GM23338 (cell line): ENCODE data around the gene TPRKB. TPM values are rescaled to one million over a fixed set of nuclear protein-coding genes. Genes with fewer than 3 reads are reported as not detected.

ENCODE experiments used
- ATAC-seq: fragments of 200-7000 bp; cut with Tn5 transposase; 3 replicates; pipeline ENCODE4 v1.9.1; 2020
- DNase-seq: peaks from one replicate; pipeline ENCODE4 v3.0.0-alpha.2; 2015; ENCODE audit warnings: low spot score
- H2AFZ ChIP-seq: fragments of 200-600 bp; sonication (generic); 2 replicates; pipeline ENCODE4 v1.8.0; 2016; ENCODE audit warnings: antibody characterized with exemption, mild to moderate bottlenecking, moderate library complexity
- H3F3A ChIP-seq: fragments of 200-600 bp; sonication (generic); replicated peaks from 2 replicates; pipeline ENCODE4 v1.8.0; 2017; ENCODE audit warnings: antibody characterized with exemption, mixed run types, low read depth
- H3K27ac ChIP-seq: fragments of 200-600 bp; sonication (generic); 2 replicates; pipeline ENCODE4 v1.6.1; 2016; ENCODE audit warnings: low read depth
- H3K27me3 ChIP-seq: fragments of 200-600 bp; sonication (generic); 2 replicates; pipeline ENCODE4 v1.8.0; 2016; ENCODE audit warnings: mild to moderate bottlenecking, mixed run types, moderate library complexity; ENCODE audit not compliant: insufficient read depth
- H3K36me3 ChIP-seq: fragments of 200-600 bp; sonication (generic); 2 replicates; pipeline ENCODE4 v1.8.0; 2016; ENCODE audit warnings: mild to moderate bottlenecking; ENCODE audit not compliant: insufficient read depth
- H3K4me1 ChIP-seq: fragments of 200-600 bp; sonication (generic); 2 replicates; pipeline ENCODE4 v1.8.0; 2016; ENCODE audit warnings: mild to moderate bottlenecking, moderate library complexity; ENCODE audit not compliant: insufficient read depth
- H3K4me2 ChIP-seq: fragments of 200-600 bp; sonication (generic); 2 replicates; pipeline ENCODE4 v1.7.1; 2017; ENCODE audit warnings: mixed run types
- H3K4me3 ChIP-seq: fragments of 200-600 bp; sonication (generic); 2 replicates; pipeline ENCODE4 v1.6.1; 2016; ENCODE audit warnings: mixed run types
- H3K79me2 ChIP-seq: fragments of 200-600 bp; sonication (generic); replicated peaks from 2 replicates; pipeline ENCODE4 v1.8.0; 2017; ENCODE audit warnings: mild to moderate bottlenecking; ENCODE audit not compliant: insufficient read depth
- H3K9me2 ChIP-seq: fragments of 200-600 bp; sonication (generic); 2 replicates; pipeline ENCODE4 v1.8.0; 2017; ENCODE audit not compliant: insufficient read depth
- H4K20me1 ChIP-seq: fragments of 200-600 bp; sonication (generic); replicated peaks from 2 replicates; pipeline ENCODE4 v1.8.0; 2017; ENCODE audit warnings: mild to moderate bottlenecking; ENCODE audit not compliant: insufficient read depth
- H3K27ac Mint-ChIP-seq: 2 replicates; pipeline ENCODE4 v1.8.0; 2020; ENCODE audit warnings: inconsistent platforms, mild to moderate bottlenecking, moderate library complexity, mixed read lengths
- H3K27me3 Mint-ChIP-seq: 3 replicates; pipeline ENCODE4 v1.8.0; 2022; ENCODE audit warnings: low read depth, mild to moderate bottlenecking, moderate library complexity, mixed read lengths, inconsistent platforms; ENCODE audit not compliant: insufficient read depth, poor library complexity
- H3K36me3 Mint-ChIP-seq: 3 replicates; pipeline ENCODE4 v1.8.0; 2021; ENCODE audit warnings: low read depth, mild to moderate bottlenecking, inconsistent platforms, moderate library complexity, mixed read lengths
- H3K4me1 Mint-ChIP-seq: 3 replicates; pipeline ENCODE4 v1.8.0; 2020; ENCODE audit warnings: mild to moderate bottlenecking, inconsistent platforms, mixed read lengths
- H3K4me3 Mint-ChIP-seq: 3 replicates; pipeline ENCODE4 v1.8.0; 2021; ENCODE audit warnings: moderate library complexity, mild to moderate bottlenecking, inconsistent platforms, mixed read lengths
- H3K9me3 Mint-ChIP-seq: 3 replicates; pipeline ENCODE4 v1.8.0; 2020; ENCODE audit warnings: moderate library complexity, mild to moderate bottlenecking, inconsistent platforms, mixed read lengths
- CREB1 ChIP-seq: fragments of 250-450 bp; sonication (Bioruptor Pico); IDR thresholded peaks from 2 replicates; pipeline ENCODE4 v1.5.0; 2020; ENCODE audit warnings: low read depth, mild to moderate bottlenecking, moderate library complexity
- EZH2 ChIP-seq: fragments of 200-600 bp; sonication (generic); IDR thresholded peaks from one replicate; pipeline ENCODE4 v1.8.0; 2017; ENCODE audit warnings: antibody characterized with exemption, mild to moderate bottlenecking, low read depth; ENCODE audit not compliant: unreplicated experiment
- EZH2phosphoT487 ChIP-seq: fragments of 200-600 bp; sonication (generic); IDR thresholded peaks from one replicate; pipeline ENCODE4 v1.8.1; 2018; ENCODE audit warnings: antibody characterized with exemption; ENCODE audit not compliant: unreplicated experiment
- JUNB ChIP-seq: IDR thresholded peaks from one replicate; pipeline ENCODE4 v1.6.1; 2016; ENCODE audit warnings: antibody characterized with exemption; ENCODE audit not compliant: unreplicated experiment
- NANOG ChIP-seq: IDR thresholded peaks from 2 replicates; pipeline ENCODE4 v1.6.1; 2016; ENCODE audit warnings: antibody characterized with exemption, borderline replicate concordance
- POLR2AphosphoS5 ChIP-seq: IDR thresholded peaks from 2 replicates; pipeline ENCODE4 v1.6.1; 2016; ENCODE audit warnings: antibody characterized with exemption, low read depth
- STAT1 ChIP-seq: IDR thresholded peaks from one replicate; pipeline ENCODE4 v1.6.1; 2016; ENCODE audit warnings: antibody characterized with exemption; ENCODE audit not compliant: unreplicated experiment
- ZNF114 ChIP-seq: fragments of 250-450 bp; sonication (Bioruptor Pico); IDR thresholded peaks from 2 replicates; pipeline ENCODE4 v1.5.0; 2020; ENCODE audit warnings: mild to moderate bottlenecking, moderate library complexity
- ZNF331 ChIP-seq: fragments of 250-450 bp; sonication (Bioruptor Pico); IDR thresholded peaks from 2 replicates; pipeline ENCODE4 v1.5.0; 2020; ENCODE audit warnings: low read depth, mild to moderate bottlenecking, moderate library complexity
- polyA plus RNA-seq: library from polyadenylated mRNA; unstranded; fragments of >200 nt; fragmentation: Nextera tagmentation; extraction: Ambion mirVana; gene quantifications from 2 replicates; pipeline ENCODE4 v1.2.1, GENCODE V29; 2016
- total RNA-seq: library from RNA; depleted of rRNA; stranded (reverse); fragments of >200 nt; shearing (Covaris generic); gene quantifications from 2 replicates; pipeline ENCODE4 v1.2.3, GENCODE V29; 2014
- TF ChIP-seq, protein P1 (sequence below): fragments of 250-450 bp; sonication (Bioruptor Pico); IDR thresholded peaks from 2 replicates; pipeline ENCODE4 v1.5.0; 2020; ENCODE audit warnings: mild to moderate bottlenecking, moderate library complexity
- TF ChIP-seq, protein P2 (sequence below), 2 experiments: fragments of 200-600 bp in 1 of 2; sonication (generic) in 1 of 2; conservative IDR thresholded peaks; 2 replicates each; pipeline versions ENCODE4 v1.5.1 to v1.6.1; 2016 to 2017; ENCODE audit warnings: antibody characterized with exemption in 2 of 2, low read depth in 2 of 2, mild to moderate bottlenecking in 2 of 2, moderate library complexity in 1 of 2
- TF ChIP-seq, protein P3 (sequence below): IDR thresholded peaks from one replicate; pipeline ENCODE4 v1.6.1; 2018; ENCODE audit warnings: antibody characterized with exemption; ENCODE audit not compliant: unreplicated experiment
- TF ChIP-seq, protein P4 (sequence below): IDR thresholded peaks from 2 replicates; pipeline ENCODE4 v1.6.1; 2016; ENCODE audit warnings: antibody characterized with exemption

Gene TPRKB
- total and polyA plus RNA-seq, 2 experiments from 2014 or later: 31.2 to 186 TPM

DNA sequence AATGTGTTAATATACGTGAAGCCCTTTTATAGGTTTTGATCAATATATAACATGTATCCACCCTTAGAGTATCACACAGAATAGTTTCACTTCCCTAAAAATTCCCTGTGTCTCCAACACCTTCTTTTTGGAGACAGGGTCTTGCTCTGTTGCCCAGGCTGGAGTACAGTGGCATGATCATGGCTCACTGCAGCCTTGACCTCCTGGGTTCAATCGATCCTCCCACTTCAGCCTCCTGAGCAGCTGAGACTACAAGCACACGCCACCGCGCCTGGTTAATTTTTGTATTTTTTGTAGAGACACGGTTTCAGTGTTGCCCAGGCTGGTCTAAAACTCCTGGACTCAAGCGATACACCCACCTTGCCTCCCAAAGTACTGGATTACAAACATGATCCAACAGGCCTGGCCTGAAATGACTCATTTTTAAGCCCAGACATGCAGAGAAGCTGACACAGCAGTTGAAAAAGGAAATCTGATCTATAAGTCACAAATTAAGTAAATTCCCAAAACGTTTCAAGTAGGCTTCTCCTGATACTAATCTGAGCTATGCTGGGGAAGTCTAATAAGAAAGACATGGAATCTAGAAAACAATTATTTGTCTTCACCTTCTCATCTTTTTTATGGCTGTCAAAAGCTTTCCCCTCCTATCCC, 39.8 kb upstream of the TPRKB start:
- H3K36me3 Mint-ChIP-seq: peaks cover 47% of the 10 kb centered on the region
- H3K4me3 Mint-ChIP-seq: no peak overlapping the region
- H3K27ac Mint-ChIP-seq: no peak overlapping the region
- no peak for ATAC-seq
- DNase-seq: no peak
- H3K9me3 Mint-ChIP-seq: no peaks in the 10 kb centered on the region
- Histone ChIP-seq H4K20me1 (no peaks in the 10 kb centered on the region; the same call in none of the 2 replicates), H3K4me1 (no peaks in the 10 kb centered on the region), H3K79me2 (peaks cover 17% of the 10 kb centered on the region), H3F3A (no peaks in the 10 kb centered on the region), H3K27me3 (no peaks in the 10 kb centered on the region), H3K27ac (no peak overlapping the region), H3K4me2 (no peak overlapping the region), H3K36me3 (peaks cover 32% of the 10 kb centered on the region; the same call in 1 of the 2 replicates), H2AFZ (no peak overlapping the region), H3K4me3 (no peak overlapping the region), H3K9me2 (no peaks in the 10 kb centered on the region)
- H3K27me3 Mint-ChIP-seq: no peaks in the 10 kb centered on the region
- 0 out of 3 replicates have a peak, but pooled peaks cover 5% of the 10 kb centered on the region for H3K4me1 Mint-ChIP-seq
- TF ChIP-seq EZH2phosphoT487 (no peak), EZH2 (no peak), POLR2AphosphoS5 (no peak), ZNF114 (no peak), CREB1 (CRISPR knock-in tag) (no peak), STAT1 (no peak), JUNB (no peak), ZNF331 (no peak), NANOG (no peak)
- TF ChIP-seq, protein P1, sequence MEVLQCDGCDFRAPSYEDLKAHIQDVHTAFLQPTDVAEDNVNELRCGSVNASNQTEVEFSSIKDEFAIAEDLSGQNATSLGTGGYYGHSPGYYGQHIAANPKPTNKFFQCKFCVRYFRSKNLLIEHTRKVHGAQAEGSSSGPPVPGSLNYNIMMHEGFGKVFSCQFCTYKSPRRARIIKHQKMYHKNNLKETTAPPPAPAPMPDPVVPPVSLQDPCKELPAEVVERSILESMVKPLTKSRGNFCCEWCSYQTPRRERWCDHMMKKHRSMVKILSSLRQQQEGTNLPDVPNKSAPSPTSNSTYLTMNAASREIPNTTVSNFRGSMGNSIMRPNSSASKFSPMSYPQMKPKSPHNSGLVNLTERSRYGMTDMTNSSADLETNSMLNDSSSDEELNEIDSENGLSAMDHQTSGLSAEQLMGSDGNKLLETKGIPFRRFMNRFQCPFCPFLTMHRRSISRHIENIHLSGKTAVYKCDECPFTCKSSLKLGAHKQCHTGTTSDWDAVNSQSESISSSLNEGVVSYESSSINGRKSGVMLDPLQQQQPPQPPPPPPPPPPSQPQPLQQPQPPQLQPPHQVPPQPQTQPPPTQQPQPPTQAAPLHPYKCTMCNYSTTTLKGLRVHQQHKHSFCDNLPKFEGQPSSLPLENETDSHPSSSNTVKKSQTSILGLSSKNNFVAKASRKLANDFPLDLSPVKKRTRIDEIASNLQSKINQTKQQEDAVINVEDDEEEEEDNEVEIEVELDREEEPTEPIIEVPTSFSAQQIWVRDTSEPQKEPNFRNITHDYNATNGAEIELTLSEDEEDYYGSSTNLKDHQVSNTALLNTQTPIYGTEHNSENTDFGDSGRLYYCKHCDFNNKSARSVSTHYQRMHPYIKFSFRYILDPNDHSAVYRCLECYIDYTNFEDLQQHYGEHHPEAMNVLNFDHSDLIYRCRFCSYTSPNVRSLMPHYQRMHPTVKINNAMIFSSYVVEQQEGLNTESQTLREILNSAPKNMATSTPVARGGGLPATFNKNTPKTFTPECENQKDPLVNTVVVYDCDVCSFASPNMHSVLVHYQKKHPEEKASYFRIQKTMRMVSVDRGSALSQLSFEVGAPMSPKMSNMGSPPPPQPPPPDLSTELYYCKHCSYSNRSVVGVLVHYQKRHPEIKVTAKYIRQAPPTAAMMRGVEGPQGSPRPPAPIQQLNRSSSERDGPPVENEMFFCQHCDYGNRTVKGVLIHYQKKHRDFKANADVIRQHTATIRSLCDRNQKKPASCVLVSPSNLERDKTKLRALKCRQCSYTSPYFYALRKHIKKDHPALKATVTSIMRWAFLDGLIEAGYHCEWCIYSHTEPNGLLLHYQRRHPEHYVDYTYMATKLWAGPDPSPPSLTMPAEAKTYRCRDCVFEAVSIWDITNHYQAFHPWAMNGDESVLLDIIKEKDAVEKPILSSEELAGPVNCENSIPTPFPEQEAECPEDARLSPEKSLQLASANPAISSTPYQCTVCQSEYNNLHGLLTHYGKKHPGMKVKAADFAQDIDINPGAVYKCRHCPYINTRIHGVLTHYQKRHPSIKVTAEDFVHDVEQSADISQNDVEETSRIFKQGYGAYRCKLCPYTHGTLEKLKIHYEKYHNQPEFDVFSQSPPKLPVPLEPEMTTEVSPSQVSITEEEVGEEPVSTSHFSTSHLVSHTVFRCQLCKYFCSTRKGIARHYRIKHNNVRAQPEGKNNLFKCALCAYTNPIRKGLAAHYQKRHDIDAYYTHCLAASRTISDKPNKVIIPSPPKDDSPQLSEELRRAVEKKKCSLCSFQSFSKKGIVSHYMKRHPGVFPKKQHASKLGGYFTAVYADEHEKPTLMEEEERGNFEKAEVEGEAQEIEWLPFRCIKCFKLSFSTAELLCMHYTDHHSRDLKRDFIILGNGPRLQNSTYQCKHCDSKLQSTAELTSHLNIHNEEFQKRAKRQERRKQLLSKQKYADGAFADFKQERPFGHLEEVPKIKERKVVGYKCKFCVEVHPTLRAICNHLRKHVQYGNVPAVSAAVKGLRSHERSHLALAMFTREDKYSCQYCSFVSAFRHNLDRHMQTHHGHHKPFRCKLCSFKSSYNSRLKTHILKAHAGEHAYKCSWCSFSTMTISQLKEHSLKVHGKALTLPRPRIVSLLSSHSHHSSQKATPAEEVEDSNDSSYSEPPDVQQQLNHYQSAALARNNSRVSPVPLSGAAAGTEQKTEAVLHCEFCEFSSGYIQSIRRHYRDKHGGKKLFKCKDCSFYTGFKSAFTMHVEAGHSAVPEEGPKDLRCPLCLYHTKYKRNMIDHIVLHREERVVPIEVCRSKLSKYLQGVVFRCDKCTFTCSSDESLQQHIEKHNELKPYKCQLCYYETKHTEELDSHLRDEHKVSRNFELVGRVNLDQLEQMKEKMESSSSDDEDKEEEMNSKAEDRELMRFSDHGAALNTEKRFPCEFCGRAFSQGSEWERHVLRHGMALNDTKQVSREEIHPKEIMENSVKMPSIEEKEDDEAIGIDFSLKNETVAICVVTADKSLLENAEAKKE (CRISPR knock-in tag): no peak
- TF ChIP-seq, protein P2, sequence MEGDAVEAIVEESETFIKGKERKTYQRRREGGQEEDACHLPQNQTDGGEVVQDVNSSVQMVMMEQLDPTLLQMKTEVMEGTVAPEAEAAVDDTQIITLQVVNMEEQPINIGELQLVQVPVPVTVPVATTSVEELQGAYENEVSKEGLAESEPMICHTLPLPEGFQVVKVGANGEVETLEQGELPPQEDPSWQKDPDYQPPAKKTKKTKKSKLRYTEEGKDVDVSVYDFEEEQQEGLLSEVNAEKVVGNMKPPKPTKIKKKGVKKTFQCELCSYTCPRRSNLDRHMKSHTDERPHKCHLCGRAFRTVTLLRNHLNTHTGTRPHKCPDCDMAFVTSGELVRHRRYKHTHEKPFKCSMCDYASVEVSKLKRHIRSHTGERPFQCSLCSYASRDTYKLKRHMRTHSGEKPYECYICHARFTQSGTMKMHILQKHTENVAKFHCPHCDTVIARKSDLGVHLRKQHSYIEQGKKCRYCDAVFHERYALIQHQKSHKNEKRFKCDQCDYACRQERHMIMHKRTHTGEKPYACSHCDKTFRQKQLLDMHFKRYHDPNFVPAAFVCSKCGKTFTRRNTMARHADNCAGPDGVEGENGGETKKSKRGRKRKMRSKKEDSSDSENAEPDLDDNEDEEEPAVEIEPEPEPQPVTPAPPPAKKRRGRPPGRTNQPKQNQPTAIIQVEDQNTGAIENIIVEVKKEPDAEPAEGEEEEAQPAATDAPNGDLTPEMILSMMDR (conservative IDR thresholded peaks at IDR 0.05; ENCODE audit: low read depth in 2 of 2): no peak
- TF ChIP-seq, protein P3, sequence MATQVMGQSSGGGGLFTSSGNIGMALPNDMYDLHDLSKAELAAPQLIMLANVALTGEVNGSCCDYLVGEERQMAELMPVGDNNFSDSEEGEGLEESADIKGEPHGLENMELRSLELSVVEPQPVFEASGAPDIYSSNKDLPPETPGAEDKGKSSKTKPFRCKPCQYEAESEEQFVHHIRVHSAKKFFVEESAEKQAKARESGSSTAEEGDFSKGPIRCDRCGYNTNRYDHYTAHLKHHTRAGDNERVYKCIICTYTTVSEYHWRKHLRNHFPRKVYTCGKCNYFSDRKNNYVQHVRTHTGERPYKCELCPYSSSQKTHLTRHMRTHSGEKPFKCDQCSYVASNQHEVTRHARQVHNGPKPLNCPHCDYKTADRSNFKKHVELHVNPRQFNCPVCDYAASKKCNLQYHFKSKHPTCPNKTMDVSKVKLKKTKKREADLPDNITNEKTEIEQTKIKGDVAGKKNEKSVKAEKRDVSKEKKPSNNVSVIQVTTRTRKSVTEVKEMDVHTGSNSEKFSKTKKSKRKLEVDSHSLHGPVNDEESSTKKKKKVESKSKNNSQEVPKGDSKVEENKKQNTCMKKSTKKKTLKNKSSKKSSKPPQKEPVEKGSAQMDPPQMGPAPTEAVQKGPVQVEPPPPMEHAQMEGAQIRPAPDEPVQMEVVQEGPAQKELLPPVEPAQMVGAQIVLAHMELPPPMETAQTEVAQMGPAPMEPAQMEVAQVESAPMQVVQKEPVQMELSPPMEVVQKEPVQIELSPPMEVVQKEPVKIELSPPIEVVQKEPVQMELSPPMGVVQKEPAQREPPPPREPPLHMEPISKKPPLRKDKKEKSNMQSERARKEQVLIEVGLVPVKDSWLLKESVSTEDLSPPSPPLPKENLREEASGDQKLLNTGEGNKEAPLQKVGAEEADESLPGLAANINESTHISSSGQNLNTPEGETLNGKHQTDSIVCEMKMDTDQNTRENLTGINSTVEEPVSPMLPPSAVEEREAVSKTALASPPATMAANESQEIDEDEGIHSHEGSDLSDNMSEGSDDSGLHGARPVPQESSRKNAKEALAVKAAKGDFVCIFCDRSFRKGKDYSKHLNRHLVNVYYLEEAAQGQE: no peak
- TF ChIP-seq, protein P4, sequence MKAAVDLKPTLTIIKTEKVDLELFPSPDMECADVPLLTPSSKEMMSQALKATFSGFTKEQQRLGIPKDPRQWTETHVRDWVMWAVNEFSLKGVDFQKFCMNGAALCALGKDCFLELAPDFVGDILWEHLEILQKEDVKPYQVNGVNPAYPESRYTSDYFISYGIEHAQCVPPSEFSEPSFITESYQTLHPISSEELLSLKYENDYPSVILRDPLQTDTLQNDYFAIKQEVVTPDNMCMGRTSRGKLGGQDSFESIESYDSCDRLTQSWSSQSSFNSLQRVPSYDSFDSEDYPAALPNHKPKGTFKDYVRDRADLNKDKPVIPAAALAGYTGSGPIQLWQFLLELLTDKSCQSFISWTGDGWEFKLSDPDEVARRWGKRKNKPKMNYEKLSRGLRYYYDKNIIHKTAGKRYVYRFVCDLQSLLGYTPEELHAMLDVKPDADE: no peak
